HG02943 (cell line): ENCODE data around the gene SREK1IP1.

Experiments
- ATAC-seq: cut with Tn5 transposase; IDR thresholded peaks from one replicate; pipeline ENCODE4 v1.9.1; 2021; ENCODE audit warnings: mild to moderate bottlenecking, low read depth, moderate library complexity; ENCODE audit not compliant: unreplicated experiment

SREK1IP1 gene

GRCh38 chr5:64688965-64689364, 79.5 kb downstream of the SREK1IP1 start:
- ATAC-seq = no peak

- ATAC-seq = no peak
Measured at GRCh38 chr5:64688391-64688790, 80.1 kb downstream of the SREK1IP1 start.

- ATAC-seq = no peak
Measured at GRCh38 chr5:64685866-64686265, 82.6 kb downstream of the SREK1IP1 start.

- ATAC-seq = no peak
Measured at GRCh38 chr5:64682608-64683007, 85.9 kb downstream of the SREK1IP1 start.

GRCh38 chr5:64680289-64680688, 88.2 kb downstream of the SREK1IP1 start:
- ATAC-seq = no peak

- ATAC-seq = no peak
Measured at GRCh38 chr5:64678374-64678773, 90.1 kb downstream of the SREK1IP1 start.

GRCh38 chr5:64671678-64672077, 96.8 kb downstream of the SREK1IP1 start:
- ATAC-seq = no peak

GRCh38 chr5:64670277-64670676, 98.2 kb downstream of the SREK1IP1 start:
- ATAC-seq = no peak
